GM18951 (cell line): ENCODE data around the gene SNX9.

ENCODE experiments used
- POLR2A ChIP-seq: IDR thresholded peaks from 4 replicates; pipeline ENCODE4 v1.6.1; 2011; ENCODE audit warnings: mild to moderate bottlenecking; ENCODE audit not compliant: insufficient read length, insufficient read depth; ENCODE audit errors: extremely low read depth
- in situ Hi-C: fragments of 300-500 bp; cut with MboI; formaldehyde crosslinking; loops from one replicate; pipeline ENCODE4 v1.12.0; 2022; ENCODE audit warnings: low sequenced_read_pairs, mixed read lengths, inconsistent platforms; ENCODE audit not compliant: unreplicated experiment

The SNX9 gene

GRCh38 chr6:157867981-157868380 is 44.9 kb downstream of the SNX9 start:
- no peak for TF ChIP-seq POLR2A
- in situ Hi-C loops: no loop called here

DNA sequence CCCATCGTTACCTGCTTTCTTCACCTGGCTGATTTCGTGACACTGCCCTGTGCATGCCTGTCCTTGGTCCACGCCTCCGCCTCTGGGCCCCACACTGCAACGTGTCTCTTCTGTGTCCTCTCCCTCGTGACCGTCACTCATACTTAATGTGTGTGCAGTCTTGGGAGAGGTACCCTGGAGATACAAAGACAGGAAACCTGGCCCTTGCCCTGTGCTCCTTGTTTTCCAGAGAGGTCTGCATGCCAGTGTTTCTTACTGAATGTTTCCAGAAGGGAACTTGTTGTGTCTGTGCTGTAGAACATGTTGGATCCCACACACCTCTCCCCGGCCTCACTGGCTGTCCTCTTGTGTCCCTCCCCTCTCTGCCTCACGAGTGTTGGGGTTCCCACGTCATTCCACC is 45.8 kb downstream of the SNX9 start:
- in situ Hi-C loops: no loop called here
- no peak for TF ChIP-seq POLR2A

DNA sequence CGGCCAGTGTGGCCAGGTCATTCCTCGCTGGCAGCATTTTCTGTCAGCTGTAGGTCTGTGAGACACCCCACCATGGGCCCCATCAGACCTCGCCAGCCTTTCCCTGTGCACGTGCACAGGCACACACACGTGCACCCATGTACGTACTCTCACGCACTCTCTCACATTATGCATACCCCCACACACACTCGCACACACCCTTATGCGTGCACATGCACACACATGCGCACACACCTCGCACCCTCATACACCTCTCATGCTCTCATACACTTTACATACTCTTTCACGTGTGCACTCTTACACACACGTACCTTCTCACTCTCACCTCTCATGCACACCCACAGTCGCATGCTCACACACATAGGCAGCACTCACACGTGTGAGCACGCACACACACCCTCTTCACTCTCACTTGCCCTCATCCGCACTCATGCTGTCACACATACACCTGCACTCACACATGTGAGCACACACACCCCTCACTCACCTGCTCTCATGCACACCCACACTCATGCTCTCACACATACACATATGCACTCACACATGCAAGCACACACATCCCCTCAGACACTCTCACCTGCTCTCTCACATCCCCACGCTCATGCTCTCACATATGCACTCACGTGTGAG is 46.7 kb downstream of the SNX9 start:
- no peak for TF ChIP-seq POLR2A
- in situ Hi-C loops: loop anchor here (5.0 kb wide), 1 partner anchor 112 kb away; no protein-coding TSS in a partner anchor

DNA sequence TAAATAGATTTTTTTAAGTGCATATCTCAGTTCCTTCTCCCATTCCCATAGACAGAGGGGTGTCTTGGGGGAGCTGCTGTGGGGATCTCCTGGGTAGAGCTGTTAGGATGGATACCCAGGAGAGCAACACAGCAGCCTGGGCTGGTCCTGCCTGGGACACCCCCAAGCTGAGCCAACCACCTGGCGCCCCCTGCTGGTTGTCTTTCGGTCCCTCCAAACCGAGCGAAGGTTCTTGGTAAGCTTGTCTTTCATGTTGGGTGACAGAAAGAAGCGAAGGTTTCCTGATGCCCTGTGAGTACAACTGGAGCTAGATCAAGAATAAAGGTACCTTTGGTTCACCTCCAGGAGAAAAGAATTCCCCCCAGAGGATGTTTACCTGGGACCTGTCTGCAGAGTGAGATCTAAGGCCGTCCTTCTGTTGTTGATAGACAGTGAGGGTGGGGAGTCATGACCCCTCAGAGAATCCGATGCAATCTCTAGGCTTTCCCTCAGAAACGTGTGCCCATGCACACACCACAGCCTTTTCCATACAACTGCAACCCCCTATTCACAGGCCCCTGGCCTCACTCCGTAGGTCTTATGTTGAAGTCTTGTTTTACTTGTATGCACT is 50.8 kb downstream of the SNX9 start:
- no peak for TF ChIP-seq POLR2A
- in situ Hi-C loops: loop anchor here (5.0 kb wide), 1 partner anchor 117 kb away; no protein-coding TSS in a partner anchor

DNA sequence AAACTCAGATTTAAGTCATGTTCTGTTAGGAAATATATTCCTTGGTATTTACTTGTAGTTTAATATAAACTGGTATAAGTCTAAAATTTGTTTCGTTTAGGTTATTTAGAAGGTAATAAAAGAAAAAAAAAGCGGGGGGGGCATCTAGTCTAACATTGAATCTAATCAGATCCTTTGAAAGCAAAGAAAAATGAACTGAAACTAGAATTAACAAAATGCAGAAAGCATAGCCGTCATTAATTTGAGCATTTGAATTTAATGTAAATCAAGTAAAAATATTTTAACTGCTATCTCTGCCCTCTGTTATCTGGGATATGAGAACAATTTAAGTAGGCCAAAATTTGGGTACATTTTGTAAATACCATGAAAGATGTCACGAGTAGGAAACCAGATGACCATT is 54.1 kb downstream of the SNX9 start:
- in situ Hi-C loops: no loop called here
- no peak for TF ChIP-seq POLR2A

- TF ChIP-seq POLR2A: no peak
- in situ Hi-C loops: no loop called here
Observed at GRCh38 chr6:157877573-157878438, 54.8 kb downstream of the SNX9 start.

DNA sequence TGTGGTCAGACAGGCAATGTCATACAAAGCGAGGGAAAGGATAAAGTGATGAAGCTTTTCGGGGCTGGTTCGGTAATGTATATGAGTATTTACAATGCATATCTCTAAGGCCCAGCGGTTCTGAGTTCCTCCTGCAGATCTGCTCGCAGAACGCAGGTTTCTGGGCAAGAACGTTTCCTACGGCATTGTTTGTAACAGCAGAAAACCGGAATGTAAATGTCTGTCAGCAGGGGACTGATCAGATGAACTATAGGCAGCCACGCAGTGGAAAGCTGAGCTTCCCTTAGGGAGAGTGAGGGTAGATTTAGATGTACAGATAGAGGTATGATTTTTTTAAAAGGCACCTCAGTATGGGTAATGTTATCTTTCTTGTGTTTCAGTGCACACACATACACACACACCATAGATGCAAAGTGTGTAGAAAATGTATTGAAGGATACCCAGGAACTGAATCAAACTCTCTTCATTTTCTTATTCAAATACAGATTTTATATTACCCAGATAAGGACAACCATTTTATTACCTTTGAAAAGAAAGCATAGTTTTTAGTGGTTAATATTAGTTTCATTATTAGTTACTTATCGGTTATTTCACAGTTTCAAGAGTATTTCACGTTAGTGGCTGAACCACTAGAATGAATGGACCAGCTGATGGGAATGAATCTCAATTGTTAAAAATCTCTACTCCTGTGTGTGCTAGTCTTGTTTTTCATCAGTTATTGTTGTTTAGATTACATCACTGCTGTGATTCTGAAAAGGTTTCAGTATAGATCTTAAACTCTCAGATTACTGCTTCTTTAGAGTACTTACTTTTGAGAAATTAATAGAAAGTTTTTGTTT is 56.2 kb downstream of the SNX9 start:
- in situ Hi-C loops: no loop called here
- no peak for TF ChIP-seq POLR2A

DNA sequence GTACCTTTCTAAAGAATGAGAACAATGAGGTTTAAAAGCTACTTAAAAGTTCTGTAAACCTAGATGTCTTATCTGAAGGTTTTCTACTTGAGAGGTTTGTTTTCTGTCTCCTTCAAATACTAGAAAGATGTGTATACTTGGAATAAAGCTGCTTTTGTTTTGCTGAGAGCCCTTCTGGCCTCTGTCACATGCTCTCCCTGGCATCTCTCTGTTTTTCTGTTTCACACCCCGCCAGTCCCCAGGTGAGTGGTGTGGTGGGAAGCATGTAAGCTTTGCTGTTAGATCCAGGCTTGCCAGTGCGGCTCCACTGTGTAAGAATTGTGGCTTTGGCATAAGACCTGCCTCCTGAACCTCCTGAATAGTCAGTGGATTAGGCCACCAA is 56.8 kb downstream of the SNX9 start:
- TF ChIP-seq POLR2A: no peak
- in situ Hi-C loops: loop anchor here (10.0 kb wide), 1 partner anchor 55 kb away; no protein-coding TSS in a partner anchor

GRCh38 chr6:157880534-157880933 is 57.5 kb downstream of the SNX9 start:
- in situ Hi-C loops: loop anchor here (10.0 kb wide), 1 partner anchor 54 kb away; no protein-coding TSS in a partner anchor
- TF ChIP-seq POLR2A: no peak

GRCh38 chr6:157881342-157881741 is 58.3 kb downstream of the SNX9 start:
- in situ Hi-C loops: loop anchor here (10.0 kb wide), 1 partner anchor 53 kb away; no protein-coding TSS in a partner anchor

GRCh38 chr6:157884756-157885155 is 61.7 kb downstream of the SNX9 start:
- in situ Hi-C loops: loop anchor here (10.0 kb wide), 1 partner anchor 50 kb away; no protein-coding TSS in a partner anchor
- TF ChIP-seq POLR2A: no peak

More at GRCh38 chr6:157881342-157881741, 58.3 kb downstream of the SNX9 start:
- no peak for TF ChIP-seq POLR2A

- no peak for TF ChIP-seq POLR2A
- in situ Hi-C loops: loop anchor here (10.0 kb wide), 1 partner anchor 50 kb away; no protein-coding TSS in a partner anchor
Observed at GRCh38 chr6:157885211-157885788, 62.3 kb downstream of the SNX9 start.

DNA sequence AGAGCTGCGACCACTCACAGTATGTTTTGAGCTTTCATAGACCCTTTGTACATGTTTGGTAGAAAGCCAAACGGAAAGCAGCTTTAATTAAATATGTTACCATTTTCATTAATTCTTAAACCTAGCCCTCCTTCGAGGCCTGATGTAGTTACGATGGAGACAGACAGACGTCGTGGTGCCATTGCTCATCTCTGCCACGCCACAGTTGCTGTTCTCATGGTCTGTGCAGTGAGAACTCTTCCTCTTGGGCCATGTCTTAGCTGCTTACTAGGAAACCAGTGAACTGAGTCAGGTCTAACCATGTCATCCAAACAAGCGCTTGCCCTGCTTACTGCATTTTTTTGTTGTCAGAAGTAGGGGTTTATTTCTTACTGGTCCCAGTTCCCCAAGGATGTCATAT is 62.8 kb downstream of the SNX9 start:
- TF ChIP-seq POLR2A: no peak
- in situ Hi-C loops: loop anchor here (10.0 kb wide), 1 partner anchor 49 kb away; no protein-coding TSS in a partner anchor
